OCI-LY7 (cell line): ENCODE results near the gene LCT. TPM values are rescaled to one million over a fixed set of nuclear protein-coding genes. Genes with fewer than 3 reads are reported as not detected.
"Not testable (repeated sequence)": the region's sequence is repeated elsewhere in the genome, so short reads cannot be mapped to it uniquely, and the experiment has no call there.

ENCODE experiments used
- BruUV-seq: library from RNA; stranded (reverse); fragments of 400-500 nt; replicated peaks from 2 replicates; lab custom pipeline; 2021; lab: Mats Ljungman, UMichigan
- CTCF ChIA-PET: fragments of 300-600 bp; sonication (Branson Sonifier 250); formaldehyde crosslinking; loops from one replicate; lab custom pipeline; 2022; ENCODE audit warnings: antibody characterized with exemption; ENCODE audit not compliant: unreplicated experiment; lab: Charles Lee
- POLR2A ChIA-PET: fragments of 300-600 bp; sonication (Branson Sonifier 250); formaldehyde crosslinking; loops from one replicate; lab custom pipeline; 2022; ENCODE audit warnings: antibody characterized with exemption; lab: Charles Lee
- DNase-seq: peaks from one replicate; pipeline ENCODE4 v3.0.0-alpha.2; 2015; ENCODE audit warnings: low spot score
- H2AFZ ChIP-seq: fragments of 200-600 bp; sonication (generic), shearing (Covaris generic); 2 replicates; pipeline ENCODE4 v1.6.1; 2014; ENCODE audit warnings: mild to moderate bottlenecking, antibody characterized with exemption, low read length, moderate library complexity
- H3K27ac ChIP-seq: fragments of 200-600 bp; sonication (generic); 2 replicates; pipeline ENCODE4 v1.5.1; 2014; ENCODE audit warnings: mixed run types, low read depth, mild to moderate bottlenecking, moderate library complexity, low read length, inconsistent platforms; ENCODE audit not compliant: poor library complexity, severe bottlenecking
- H3K36me3 ChIP-seq: fragments of 200-600 bp; sonication (generic); 2 replicates; pipeline ENCODE4 v1.6.1; 2014; ENCODE audit warnings: mild to moderate bottlenecking, antibody characterized with exemption, low read length, moderate library complexity, mixed read lengths; ENCODE audit not compliant: insufficient read depth
- H3K4me1 ChIP-seq: fragments of 200-600 bp; sonication (generic); 2 replicates; pipeline ENCODE4 v1.5.1; 2014; ENCODE audit warnings: mild to moderate bottlenecking, low read length; ENCODE audit not compliant: insufficient read depth, poor library complexity, severe bottlenecking
- H3K4me2 ChIP-seq: fragments of 200-600 bp; sonication (generic); 2 replicates; pipeline ENCODE4 v1.6.1; 2014; ENCODE audit warnings: mild to moderate bottlenecking, low read length
- H3K4me3 ChIP-seq: fragments of 200-600 bp; sonication (generic); 2 replicates; pipeline ENCODE4 v1.5.1; 2014; ENCODE audit warnings: mild to moderate bottlenecking, low read depth, low read length; ENCODE audit not compliant: poor library complexity, severe bottlenecking
- H3K79me2 ChIP-seq: fragments of 200-600 bp; sonication (generic); 2 replicates; pipeline ENCODE4 v1.6.1; 2016; ENCODE audit warnings: low read depth, mild to moderate bottlenecking, low read length, moderate library complexity, mixed read lengths; ENCODE audit not compliant: insufficient read depth
- H3K9me2 ChIP-seq: fragments of 200-600 bp; sonication (generic); 2 replicates; pipeline ENCODE4 v1.6.1; 2016; ENCODE audit warnings: mild to moderate bottlenecking, low read length, mixed read lengths; ENCODE audit not compliant: insufficient read depth
- H3K9me3 ChIP-seq: fragments of 200-600 bp; sonication (generic); 2 replicates; pipeline ENCODE4 v1.6.1; 2014; ENCODE audit warnings: mild to moderate bottlenecking, mixed run types, low read length, mixed read lengths
- H4K20me1 ChIP-seq: fragments of 200-600 bp; sonication (generic); 2 replicates; pipeline ENCODE4 v1.6.1; 2014; ENCODE audit warnings: mild to moderate bottlenecking, antibody characterized with exemption, low read length, moderate library complexity, mixed read lengths; ENCODE audit not compliant: insufficient read depth
- CTCF ChIP-seq: fragments of 200-600 bp; sonication (generic); conservative IDR thresholded peaks from 2 replicates; pipeline ENCODE4 v1.5.1; 2014; ENCODE audit warnings: mild to moderate bottlenecking, antibody characterized with exemption, low read length, moderate library complexity, mixed read lengths
- EZH2phosphoT487 ChIP-seq: fragments of 200-600 bp; sonication (generic); IDR thresholded peaks from 2 replicates; pipeline ENCODE4 v1.6.1; 2018; ENCODE audit warnings: low read depth, borderline replicate concordance, mild to moderate bottlenecking, mixed run types, antibody characterized with exemption, low read length, moderate library complexity, mixed read lengths
- intact Hi-C: fragments of 100-400 bp; cut with micrococcal nuclease; formaldehyde crosslinking; loops from one replicate; pipeline ENCODE4 v1.10.0; 2022; ENCODE audit not compliant: unreplicated experiment
- total RNA-seq, 2 experiments: library from RNA; depleted of rRNA in 1 of 2; stranded (reverse); fragments of >200 nt in 1 of 2; shearing (Covaris generic) in 1 of 2; gene quantifications; 2 replicates each; pipeline ENCODE4 v1.2.3, GENCODE V29; 2014 to 2022

The LCT gene
- total RNA-seq, 2 experiments from 2014 or later: 0.15 to 0.54 TPM

- no peak overlapping the region for H3K4me2 ChIP-seq
- intact Hi-C loops: no loop called here
Measured at GRCh38 chr2:135815269-135815668, 21.7 kb downstream of the LCT start.

GRCh38 chr2:135812907-135813511 is 24.0 kb downstream of the LCT start:
- ChIA-PET POLR2A (no interaction called here), CTCF (no interaction called here)

More at GRCh38 chr2:135815269-135815668, 21.7 kb downstream of the LCT start:
- ChIA-PET CTCF (no interaction called here), POLR2A (interaction anchor here (0.5 to 0.6 kb wide), 2 partner anchors 61 to 446 kb away, joined by 3 to 5 read pairs; no protein-coding TSS in a partner anchor)
- Histone ChIP-seq H3K4me3 (no peak overlapping the region), H4K20me1 (no peaks in the 10 kb centered on the region), H3K36me3 (no peaks in the 10 kb centered on the region), H3K4me1 (no peaks in the 10 kb centered on the region), H3K79me2 (no peaks in the 10 kb centered on the region), H3K27ac (no peak overlapping the region), H3K9me3 (no peaks in the 10 kb centered on the region), H2AFZ (no peak overlapping the region), H3K9me2 (no peaks in the 10 kb centered on the region)
- DNase-seq: no peak
- BruUV-seq: no TSS peak
- no peak for TF ChIP-seq EZH2phosphoT487
- TF ChIP-seq CTCF: no peak

DNA sequence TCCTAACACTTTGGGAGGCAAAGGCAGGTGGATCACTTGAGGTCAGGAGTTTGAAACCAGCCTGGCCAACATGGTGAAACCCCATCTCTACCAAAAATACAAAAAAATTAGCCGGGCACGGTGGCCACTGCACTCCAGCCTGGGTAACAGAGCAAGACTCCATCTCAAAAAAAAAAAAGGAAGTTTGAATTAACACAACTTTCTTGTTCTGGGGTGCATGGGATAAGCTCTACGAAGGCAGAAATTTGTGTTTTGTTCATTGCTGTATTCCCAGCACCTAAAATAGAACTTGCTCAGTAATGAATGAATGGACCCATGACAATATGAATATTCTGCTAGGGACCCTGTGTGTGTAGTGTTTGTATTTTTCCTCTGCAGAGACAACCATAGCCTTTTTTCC is 29.1 kb downstream of the LCT start:
- BruUV-seq, H3K4me3 ChIP-seq, H3K27ac ChIP-seq, H3K4me1 ChIP-seq, H4K20me1 ChIP-seq, H3K9me3 ChIP-seq, H2AFZ ChIP-seq, H3K9me2 ChIP-seq, H3K36me3 ChIP-seq, intact Hi-C loops, DNase-seq, H3K4me2 ChIP-seq, H3K79me2 ChIP-seq, POLR2A ChIA-PET: not testable (repeated sequence)
- CTCF ChIA-PET: interaction anchor here (1.4 kb wide), 1 partner anchor 11 kb away, joined by 4 read pairs; no protein-coding TSS in a partner anchor

More at GRCh38 chr2:135812907-135813511, 24.0 kb downstream of the LCT start:
- intact Hi-C loops: no loop called here
- no peak for DNase-seq
- no peaks in the 10 kb centered on the region for H3K9me2 ChIP-seq
- H3K9me3 ChIP-seq: no peaks in the 10 kb centered on the region
- TF ChIP-seq EZH2phosphoT487 (no peak), CTCF (no peak)
- H3K36me3 ChIP-seq: no peaks in the 10 kb centered on the region
- no peak overlapping the region for H3K4me3 ChIP-seq
- no peaks in the 10 kb centered on the region for H3K4me1 ChIP-seq
- H3K79me2 ChIP-seq: no peaks in the 10 kb centered on the region
- H2AFZ ChIP-seq: no peak overlapping the region
- no TSS peak for BruUV-seq
- no peaks in the 10 kb centered on the region for H4K20me1 ChIP-seq
- no peak overlapping the region for H3K4me2 ChIP-seq
- no peak overlapping the region for H3K27ac ChIP-seq
